ENCODE results near the gene ACER2.

ACER2 gene

GRCh38 chr9:19486803-19487202, 78.0 kb downstream of the ACER2 start:
- no peak for DNase-seq (ENCODE audit: low spot score)

DNA sequence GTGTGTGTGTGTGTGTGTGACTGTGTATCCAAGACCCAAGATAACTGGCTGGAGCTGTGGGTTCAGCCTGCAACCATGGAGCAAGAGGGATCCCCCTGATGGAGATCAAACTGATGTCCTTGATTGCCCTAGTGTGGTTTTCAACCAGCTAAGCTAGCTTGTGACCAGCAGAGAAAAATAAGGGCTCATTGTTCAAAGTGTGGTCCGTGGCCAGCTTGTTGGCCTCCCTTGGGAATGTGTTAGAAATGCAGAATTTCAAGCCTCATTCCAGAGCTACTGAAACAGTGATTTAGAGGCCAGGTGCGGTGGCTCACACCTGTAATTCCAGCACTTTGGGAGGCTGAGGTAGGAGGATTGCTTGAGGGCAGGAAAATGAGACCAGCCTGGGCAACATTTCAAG, 79.9 kb downstream of the ACER2 start:
- no peak for DNase-seq (ENCODE audit: low spot score)

DNA sequence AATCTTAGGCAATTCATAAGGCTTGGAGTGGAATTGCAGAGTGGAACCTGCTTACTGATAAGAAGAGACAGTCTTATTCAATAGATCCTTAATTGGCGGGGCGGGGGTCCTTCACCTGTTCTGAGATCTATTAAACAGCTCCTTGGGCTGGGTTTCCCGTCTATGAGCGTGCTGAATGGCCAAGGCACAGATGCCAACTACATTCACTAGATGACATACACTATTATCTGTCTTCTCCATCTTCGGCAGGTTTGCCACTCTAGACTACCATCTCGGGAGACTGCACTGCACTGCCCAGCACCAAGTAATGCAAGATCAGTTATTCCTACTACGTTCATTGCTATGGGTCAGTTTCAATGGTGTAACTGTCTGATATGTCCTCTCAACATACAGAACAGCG, 81.5 kb downstream of the ACER2 start:
- DNase-seq (ENCODE audit: low spot score), result no peak

- DNase-seq (ENCODE audit: low spot score), result no peak
Observed at GRCh38 chr9:19490828-19491227, 82.0 kb downstream of the ACER2 start.

GRCh38 chr9:19492775-19493173, 84.0 kb downstream of the ACER2 start:
- no peak for DNase-seq (ENCODE audit: low spot score)

DNA sequence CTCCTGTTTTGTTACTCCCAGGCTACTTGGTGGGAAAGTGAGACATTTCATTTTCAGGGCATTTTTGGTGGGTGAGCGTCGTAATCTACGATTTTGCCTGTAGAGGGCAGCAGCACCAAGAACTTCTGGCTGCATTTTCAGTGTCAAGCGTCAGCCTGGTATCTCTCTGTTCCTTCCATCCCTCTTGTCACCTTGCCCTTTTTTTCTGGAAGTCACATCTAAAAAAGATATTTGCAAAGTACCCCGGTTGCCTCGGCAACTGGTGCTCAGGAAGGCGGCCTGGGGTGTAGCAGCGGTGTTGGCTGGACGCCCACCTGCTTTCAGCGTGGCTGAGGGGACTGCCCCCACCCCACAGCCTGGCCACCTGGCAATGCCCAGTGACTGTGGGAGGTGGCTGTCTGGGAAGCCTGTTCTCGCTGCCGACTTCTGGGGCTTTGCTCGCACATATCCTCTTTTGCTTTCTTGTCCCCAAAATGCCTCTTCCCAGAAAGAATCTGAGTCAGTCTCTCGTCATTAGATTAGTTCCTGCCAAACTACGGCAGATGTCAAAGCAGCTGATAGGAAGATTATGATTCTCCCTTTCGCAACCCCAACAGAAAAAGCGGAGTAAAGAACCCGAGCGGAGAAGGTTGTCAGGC, 84.5 kb downstream of the ACER2 start:
- DNase-seq (ENCODE audit: low spot score), result peak; percentile 75

- no peak for DNase-seq (ENCODE audit: low spot score)
Observed at GRCh38 chr9:19493876-19494275, 85.1 kb downstream of the ACER2 start.

- DNase-seq (ENCODE audit: low spot score), result no peak
Observed at GRCh38 chr9:19495186-19496028, 86.6 kb downstream of the ACER2 start.

DNA sequence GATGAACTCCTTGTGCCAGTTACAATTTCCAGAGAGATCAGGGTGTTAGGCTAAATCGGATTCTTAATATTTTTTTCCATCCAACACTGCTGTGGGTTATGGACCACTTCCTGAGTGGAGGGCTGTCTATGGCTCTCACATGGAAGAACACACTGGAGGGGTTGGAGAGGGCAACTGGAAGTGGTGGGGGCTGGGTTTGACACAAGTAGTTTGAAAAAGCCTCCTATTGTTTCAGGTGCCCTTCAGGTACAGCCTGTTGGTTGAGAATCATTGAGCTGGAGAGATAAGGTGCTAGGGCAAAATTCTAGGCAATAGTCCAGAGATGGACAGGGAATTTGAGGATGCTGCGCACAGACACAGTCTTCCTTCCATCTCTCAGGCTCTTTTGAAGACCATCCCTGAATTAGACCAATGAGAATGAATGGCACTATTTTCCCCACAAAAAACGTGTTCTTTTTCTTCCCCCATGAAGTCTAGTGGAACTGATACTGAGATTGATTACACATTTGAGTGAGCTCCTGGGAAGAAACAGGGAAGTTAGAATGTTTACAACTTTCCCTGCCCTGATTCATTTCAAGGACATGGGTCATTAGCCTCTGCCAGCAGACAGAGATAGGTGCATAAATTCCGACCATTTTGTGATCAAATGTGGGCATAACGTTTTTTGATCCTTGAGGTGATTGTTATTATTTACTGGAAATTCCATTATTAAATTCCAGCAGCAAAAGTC, 87.7 kb downstream of the ACER2 start:
- DNase-seq (ENCODE audit: low spot score), result no peak

GRCh38 chr9:19497276-19497675, 88.5 kb downstream of the ACER2 start:
- no peak for DNase-seq (ENCODE audit: low spot score)

GRCh38 chr9:19498015-19498414, 89.2 kb downstream of the ACER2 start:
- DNase-seq (ENCODE audit: low spot score), result no peak

Measured in iPS-NIHi11 (cell line).